ENCODE results near the gene ABCA3.

Gene ABCA3

GRCh38 chr16:2350500-2350899 lies 10.0 kb upstream of the ABCA3 start:
- DNase-seq: no peak

GRCh38 chr16:2343211-2343610 lies 2.7 kb upstream of the ABCA3 start:
- DNase-seq: no peak

- DNase-seq: no peak
Observed at GRCh38 chr16:2341456-2342447, 1.2 kb upstream of the ABCA3 start.

GRCh38 chr16:2339521-2340484 lies 725 bp downstream of the ABCA3 start:
- peak; percentile 31 for DNase-seq

GRCh38 chr16:2337431-2338296 lies 2.9 kb downstream of the ABCA3 start:
- DNase-seq: no peak

- no peak for DNase-seq
Observed at GRCh38 chr16:2335286-2335895, 5.1 kb downstream of the ABCA3 start.

- no peak for DNase-seq
Observed at GRCh38 chr16:2333772-2334379, 6.7 kb downstream of the ABCA3 start.

GRCh38 chr16:2333231-2333630 lies 7.3 kb downstream of the ABCA3 start:
- no peak for DNase-seq

GRCh38 chr16:2331931-2332267 lies 8.6 kb downstream of the ABCA3 start:
- DNase-seq: no peak

- no peak for DNase-seq
Observed at GRCh38 chr16:2331199-2331930, 9.2 kb downstream of the ABCA3 start.

- DNase-seq: no peak
Observed at GRCh38 chr16:2329532-2329931, 11.0 kb downstream of the ABCA3 start.

- DNase-seq: no peak
Observed at GRCh38 chr16:2328428-2328827, 12.1 kb downstream of the ABCA3 start.

GRCh38 chr16:2326191-2326590 lies 14.3 kb downstream of the ABCA3 start:
- DNase-seq: no peak

- DNase-seq: no peak
Observed at GRCh38 chr16:2325791-2326190, 14.7 kb downstream of the ABCA3 start.

GRCh38 chr16:2325181-2325580 lies 15.3 kb downstream of the ABCA3 start:
- no peak for DNase-seq

- DNase-seq: no peak
Observed at GRCh38 chr16:2324296-2324859, 16.1 kb downstream of the ABCA3 start.

- no peak for DNase-seq
Observed at GRCh38 chr16:2323701-2324100, 16.8 kb downstream of the ABCA3 start.

- DNase-seq: no peak
Observed at GRCh38 chr16:2319606-2320005, 20.9 kb downstream of the ABCA3 start.

GRCh38 chr16:2317231-2318020 lies 23.1 kb downstream of the ABCA3 start:
- no peak for DNase-seq
